GM18868 (cell line): ENCODE measurements around the gene RNH1.

Experiments used
- ATAC-seq: cut with Tn5 transposase; IDR thresholded peaks from one replicate; pipeline ENCODE4 v1.9.1; 2021; ENCODE audit warnings: mild to moderate bottlenecking, moderate library complexity; ENCODE audit not compliant: unreplicated experiment

RNH1 gene

DNA sequence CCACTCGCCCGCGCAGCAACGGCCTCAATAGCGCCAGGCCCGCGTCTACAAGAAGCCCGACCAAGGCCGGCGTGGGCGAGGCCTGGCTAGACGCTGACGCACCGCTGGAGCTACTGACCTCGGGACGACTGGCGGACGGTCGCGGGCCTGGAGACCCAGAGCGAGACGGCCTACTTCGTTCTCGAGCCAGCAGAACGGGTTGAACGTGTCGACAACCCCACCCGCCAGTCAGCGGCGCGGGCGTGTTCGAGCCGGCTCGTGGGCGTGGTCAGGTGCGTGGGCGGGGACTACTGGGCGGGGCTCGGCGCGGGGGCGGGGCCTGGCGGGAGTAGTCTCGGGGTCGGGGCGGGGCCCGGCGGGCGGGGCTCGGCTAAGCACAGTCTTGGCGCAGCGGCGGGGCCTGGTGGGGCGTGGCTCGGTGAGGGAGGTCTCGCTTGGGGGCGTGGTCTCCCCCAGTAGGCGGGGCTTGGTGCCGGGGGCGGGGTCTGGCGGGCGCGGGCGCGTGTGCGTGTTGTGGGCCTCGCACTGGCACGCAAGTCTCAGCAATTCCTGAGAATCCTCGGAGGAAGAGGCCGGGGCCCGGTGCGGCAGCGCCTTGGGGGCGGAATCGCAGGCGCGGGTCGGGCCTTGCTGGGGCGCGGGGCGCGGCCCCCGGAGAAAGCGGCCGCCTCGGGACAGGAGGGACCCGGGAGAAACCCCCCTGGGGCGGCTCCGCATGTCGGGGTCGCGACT is at the start of gene RNH1:
TSS of gene RNH1 (minus strand) at position 248 of the 732 bp plus-strand sequence. CDS start 5,080 bp downstream, outside the sequence.
- peak; percentile 43 for ATAC-seq

DNA sequence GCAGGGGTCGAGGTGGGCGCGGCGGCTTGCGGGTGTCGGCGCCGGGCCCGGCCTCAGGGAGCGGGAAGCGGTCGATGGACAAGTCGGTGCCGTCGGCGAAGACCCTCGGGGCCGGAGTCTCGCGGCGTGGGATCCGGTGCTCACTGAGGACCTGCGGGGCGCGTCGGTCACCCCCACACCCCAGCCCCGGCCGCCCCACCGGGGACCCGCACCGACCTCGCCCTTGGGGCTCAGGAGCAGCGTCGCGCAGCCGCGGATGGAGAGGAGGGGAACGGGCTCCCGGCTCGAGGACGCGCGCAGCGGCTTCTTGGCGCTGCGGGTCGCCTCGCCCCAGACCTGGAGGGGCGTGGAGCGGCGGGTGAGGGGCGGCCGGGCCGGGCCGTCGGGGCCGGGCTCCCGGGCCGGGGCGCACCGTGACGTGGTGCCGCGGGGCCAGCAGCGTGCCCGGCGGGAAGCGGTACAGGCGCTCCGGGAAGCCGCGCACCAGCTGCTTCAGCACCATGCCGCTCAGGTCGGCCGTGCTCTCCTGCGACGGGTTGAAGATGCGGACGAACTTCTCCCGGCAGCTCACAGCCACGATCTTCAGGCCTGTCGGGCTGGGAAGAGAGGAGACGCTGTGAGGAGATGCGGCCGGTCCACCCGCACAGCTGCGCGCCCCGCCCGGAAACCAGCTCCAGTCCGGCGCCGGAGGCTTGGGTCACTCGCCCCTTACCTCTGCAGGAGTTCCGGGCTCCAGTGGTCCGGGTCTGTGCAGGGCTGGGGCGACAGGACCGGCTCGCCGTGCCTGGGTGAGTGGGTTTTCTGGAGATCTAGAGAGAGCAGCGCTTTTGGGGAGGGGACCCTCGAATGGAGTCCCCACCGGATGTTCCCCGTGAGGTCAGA is 49.0 kb upstream of the RNH1 start:
- no peak for ATAC-seq

DNA sequence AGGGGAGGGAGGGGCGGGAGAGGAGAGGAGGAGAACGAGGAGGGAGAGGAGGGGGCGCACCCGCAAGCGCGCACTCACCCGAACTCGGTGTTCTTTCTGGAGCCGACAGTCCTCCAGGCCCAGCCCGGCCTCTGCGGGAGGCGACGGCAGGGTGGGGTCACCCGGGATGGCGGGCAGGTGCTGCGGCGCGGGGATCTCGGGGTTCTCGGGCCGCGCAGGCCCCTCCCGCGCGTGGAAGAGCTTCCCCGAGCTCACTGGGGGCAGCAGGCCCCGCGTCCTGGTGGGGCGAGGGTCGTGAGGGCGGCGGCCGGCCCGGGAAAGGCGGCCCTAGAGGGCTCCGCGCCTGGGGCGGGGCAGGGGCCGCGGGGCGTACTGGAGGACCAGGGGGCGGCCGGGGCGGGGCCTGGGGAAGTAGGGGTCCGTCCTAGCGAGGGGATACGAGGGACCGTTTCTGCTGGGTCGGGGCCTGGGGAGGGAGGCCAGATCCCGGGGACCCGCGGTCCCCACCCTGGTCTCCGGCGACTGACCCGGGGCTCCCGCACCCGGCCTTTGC is 48.3 kb upstream of the RNH1 start:
- no peak for ATAC-seq

DNA sequence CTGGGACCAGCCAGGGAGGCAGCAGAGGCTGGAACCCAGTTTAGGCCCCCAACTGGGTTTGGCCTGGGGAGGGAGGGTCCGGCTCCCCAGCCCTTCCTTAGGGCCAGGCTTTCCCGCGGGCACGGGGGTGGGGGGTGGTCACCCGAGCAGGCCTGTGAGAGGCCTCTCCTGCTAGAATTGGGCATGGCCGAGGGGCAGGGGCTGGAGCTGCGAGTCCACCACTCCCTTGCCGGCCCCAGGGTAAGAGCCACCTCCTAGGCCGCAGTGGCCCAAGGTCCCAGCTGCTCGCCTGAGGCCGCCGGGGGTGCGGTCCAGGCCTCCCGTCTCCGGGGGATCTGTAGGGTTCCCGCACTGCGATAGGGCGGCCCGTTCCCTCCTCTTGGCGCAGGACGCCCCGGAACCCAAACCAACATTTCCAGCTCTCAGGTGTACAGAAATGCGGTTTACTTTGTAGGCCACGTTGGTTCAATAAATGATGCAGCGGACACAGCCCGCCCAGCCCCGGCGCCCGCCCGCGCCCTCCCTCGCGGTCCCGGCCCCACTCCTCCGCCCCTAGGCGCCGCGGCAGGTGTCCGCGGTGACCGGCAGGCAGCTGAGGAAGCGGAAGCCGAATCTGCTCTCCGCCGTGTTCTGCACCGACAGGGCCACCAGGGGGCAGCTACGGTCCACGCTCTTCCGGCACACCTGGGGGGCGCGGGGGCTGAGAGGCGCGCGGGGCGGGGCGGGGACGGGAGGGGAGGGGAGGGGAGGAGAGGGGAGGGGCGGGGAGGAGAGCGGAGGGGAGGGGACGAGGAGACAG is 47.6 kb upstream of the RNH1 start:
- ATAC-seq: peak; percentile 61

DNA sequence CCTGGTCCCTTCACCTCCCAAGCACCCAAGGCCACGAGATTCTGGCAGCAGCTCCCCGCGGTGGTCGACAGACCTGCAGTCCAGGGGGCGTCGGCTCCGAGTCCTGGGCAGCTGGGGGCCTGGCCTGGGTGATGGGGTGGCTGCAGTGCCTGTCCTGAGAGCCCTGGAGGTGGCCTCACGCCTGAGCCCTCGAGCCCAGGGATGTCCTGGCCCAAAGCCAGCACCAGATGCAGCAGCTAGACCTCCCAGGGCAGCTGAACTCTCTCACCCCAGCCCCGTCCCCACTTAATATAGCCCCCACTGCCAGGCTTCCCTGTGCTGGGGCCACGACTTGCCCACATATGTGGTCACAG is 46.9 kb upstream of the RNH1 start:
- no peak for ATAC-seq

DNA sequence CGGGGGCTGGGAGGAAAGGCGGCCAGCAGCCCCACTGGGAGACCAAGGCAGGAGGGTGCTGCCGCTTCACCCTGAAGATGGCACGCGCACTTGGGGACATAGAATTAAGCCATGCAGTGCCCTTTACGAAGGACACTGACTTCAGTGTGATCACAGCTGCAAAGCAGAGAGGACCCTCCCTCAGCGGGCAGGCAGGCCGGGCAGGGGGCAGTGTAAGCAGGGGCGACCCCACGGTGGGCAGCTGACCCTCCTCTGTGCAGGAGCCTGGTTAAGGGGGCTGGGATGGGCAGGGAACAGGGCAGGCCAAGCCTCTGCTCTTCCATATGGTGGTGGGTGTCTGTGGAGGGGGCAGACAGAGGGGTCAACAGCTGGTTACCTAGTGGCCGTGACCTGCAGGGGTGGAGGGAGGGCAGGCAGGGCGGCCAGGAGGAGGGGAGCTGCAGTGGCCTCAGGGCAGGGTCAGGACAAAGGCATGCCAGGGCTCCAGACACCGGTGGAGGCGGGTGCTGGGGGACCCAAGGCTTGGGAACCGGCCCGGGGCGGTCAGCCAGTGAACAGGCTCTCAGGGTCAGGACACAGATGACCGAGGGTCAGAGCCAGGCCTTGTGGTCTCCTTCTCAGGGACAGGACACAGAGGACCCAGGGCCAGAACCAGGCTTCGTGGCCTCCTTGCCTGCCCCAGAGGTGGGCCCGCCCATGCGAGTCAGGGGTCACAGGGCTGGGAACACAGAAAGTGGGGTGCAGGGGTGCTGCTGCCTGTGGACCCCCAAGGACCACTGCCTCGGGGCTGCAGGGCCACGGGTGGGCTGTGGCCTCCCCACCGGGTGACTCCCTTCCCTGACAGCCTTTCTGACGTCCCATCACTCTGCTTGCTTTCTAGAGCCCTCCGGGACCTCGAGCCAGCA is 46.3 kb upstream of the RNH1 start:
- ATAC-seq: no peak

DNA sequence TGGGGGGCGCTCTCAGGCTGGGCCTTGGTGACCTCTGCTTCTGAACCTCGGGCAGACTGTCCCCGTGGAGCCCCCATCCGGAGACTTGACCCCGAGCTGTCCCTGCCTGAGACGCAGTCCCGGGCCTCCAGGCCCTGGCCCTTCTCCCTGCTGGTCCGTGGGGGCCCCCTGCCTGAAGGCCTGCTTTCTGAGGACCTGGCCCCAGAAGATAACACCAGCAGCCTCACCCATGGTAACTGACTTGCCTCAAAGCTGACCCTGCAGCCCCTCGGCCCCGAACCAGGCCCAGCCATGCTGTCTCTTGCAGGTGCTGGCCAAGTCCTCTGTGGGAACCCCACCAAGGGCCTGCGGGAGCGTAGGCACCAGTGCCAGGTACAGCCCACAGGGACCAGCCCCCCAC is 44.6 kb upstream of the RNH1 start:
- no peak for ATAC-seq

DNA sequence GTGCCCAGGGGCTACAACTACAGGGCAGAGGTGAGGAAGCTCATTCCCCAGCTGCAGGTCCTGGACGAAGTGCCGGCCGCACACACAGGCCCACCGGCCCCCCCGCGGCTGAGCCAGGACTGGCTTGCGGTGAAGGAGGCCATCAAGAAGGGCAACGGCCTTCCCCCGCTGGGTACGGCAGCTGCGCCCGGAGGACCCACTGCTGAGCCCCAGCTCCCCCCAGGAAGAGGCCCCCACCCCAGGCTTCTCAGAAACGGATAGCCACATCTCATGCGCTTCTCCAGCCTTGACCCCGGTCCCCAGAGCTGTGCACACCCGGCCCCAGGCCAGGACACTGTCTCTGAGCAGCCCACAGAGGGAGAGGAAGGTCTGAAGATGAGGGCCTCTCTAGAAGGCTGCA is 44.1 kb upstream of the RNH1 start:
- ATAC-seq: no peak

DNA sequence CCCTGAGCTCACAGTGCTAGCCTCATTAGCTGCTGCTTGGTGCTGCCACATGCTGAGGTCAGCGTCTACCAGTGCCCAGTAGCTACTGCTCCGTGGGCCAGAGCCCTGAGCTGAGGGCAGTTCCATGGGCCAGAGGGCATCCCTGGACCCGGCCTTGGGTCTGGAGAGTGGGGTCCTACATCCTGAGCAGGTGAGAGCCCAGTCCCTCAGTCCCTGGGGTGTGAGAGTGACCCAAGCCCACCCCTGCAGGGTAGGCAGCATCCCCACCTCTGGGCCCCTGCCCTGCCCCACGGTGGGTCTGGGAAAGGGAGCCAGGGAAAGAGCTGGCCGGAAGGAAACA is 43.7 kb upstream of the RNH1 start:
- ATAC-seq: no peak

DNA sequence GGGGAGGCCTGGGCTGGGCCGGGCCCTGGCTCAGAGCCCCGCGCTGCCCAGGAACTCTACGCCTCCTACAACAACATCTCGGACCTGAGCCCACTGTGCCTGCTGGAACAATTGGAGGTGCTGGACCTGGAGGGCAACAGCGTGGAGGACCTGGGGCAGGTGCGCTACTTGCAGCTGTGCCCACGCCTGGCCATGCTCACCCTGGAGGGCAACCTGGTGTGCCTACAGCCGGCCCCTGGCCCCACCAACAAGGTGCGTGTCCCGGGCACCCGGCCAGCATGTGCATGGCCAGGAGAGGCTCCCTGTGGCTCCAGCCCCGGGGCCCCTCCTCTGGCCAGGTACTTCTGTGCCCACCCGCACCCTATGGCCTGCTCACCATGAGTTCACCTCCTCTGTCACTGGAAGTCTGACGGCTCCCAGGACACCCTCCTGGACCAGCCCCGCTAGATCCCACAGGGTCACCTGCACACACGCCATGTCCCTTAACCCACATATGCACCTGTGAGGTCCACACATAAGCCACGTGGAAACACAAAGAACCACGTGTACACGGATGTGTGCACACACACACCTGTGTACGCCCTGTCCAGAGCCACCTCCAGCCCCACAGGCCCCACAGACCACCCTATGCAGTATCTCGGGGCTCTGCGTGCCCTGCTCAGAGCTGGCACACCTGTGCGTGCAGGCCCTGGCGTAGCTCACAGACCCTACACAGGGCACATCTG is 43.1 kb upstream of the RNH1 start:
- ATAC-seq: no peak

DNA sequence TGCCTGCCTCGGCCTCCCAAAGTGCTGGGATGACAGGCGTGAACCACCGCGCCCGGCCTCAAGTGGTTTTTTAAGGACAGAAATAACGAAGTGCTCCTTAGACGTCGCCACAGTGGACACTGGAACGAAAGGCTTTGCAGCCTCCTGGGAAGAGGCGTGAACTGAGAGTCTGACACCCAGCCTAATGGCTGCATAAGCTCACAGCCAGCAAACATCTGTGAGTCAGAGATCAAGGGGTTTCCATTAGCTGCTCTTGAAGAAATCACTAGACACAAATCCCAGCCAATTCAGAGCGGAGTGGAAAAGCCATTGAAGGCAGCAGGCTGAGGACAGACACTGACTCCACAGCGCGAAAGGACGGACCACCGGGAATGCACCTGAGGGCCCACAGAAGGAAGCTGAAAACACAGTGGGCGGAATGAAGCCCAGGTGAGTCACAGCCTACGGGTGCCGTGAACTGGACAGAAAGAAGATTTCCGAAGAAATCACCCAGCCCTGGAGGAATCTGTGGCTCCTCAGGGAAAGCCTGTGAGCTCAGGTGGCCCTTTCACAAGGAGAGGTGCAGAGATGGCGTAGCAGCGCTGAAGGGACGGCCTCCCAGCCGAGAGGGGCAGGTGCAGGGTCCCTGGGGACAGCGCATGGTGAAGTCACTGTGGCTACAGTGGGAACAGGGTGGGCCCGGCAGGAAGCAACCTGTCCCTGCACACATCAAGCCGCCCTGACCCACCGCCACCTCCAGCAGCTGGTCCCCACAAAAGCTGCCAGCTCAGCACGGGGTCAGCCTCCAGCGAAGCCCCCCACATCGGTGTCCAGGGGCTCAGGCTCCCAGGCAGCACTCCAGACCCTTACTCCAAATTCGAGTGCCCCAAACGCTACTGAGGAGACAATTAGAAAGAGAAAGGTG is 41.9 kb upstream of the RNH1 start:
- no peak for ATAC-seq

DNA sequence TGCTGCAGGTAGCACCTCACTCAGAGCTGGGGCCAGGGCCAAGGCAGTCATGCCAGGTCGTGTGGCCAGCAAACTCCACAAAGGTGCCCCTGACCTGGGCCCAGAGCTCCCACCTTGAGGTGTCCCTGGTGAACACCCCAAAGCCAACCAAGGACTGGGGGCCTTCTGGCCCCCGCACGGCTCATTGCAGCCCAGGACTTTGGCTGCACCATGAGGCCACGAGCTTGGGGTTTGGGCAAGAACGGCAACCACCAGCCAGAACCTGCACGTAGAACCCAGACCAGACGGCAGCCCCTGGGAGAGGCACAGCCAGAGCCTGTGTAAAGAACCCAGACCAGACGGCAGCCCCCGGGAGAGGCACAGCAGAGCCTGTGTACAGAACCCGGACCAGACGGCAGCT is 38.1 kb upstream of the RNH1 start:
- ATAC-seq: no peak

DNA sequence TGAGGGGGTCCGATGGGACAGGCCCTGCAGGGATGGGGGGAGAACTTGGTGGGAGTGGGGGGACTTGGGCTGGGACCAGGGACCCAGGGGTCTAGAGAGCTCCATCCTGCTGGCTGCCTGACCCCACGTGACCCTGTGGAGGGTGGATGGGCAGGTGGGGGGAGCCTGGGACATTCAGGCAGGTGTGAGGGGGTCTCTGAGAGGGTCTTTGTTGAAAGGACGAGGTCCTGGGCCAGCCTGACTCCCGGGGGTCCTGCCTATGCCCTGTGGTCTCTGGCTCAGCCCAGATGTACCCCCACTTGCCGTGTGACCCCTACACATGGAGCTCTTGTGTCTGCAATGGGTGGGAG is 37.8 kb upstream of the RNH1 start:
- no peak for ATAC-seq

DNA sequence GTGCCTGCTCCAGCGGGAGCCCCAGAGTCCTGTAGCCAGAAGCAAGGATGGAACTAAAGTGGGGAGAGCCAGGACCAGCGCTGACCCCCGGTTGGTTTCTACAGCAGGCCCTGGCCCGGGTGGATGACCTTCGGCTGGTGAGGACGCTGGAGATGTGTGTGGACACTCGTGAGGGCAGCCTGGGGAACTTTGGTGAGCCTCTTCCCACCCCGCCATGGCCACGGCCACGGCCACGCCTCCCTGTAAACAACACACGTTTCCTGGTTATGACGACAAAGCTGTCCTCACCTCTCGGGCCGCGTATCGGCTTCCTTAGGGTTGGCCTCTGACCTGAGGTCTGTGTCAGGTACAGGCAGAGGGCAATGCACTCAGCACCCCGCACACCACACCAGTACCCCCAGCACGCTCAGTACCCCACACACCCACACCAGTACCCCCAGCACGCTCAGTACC is 34.4 kb upstream of the RNH1 start:
- no peak for ATAC-seq

DNA sequence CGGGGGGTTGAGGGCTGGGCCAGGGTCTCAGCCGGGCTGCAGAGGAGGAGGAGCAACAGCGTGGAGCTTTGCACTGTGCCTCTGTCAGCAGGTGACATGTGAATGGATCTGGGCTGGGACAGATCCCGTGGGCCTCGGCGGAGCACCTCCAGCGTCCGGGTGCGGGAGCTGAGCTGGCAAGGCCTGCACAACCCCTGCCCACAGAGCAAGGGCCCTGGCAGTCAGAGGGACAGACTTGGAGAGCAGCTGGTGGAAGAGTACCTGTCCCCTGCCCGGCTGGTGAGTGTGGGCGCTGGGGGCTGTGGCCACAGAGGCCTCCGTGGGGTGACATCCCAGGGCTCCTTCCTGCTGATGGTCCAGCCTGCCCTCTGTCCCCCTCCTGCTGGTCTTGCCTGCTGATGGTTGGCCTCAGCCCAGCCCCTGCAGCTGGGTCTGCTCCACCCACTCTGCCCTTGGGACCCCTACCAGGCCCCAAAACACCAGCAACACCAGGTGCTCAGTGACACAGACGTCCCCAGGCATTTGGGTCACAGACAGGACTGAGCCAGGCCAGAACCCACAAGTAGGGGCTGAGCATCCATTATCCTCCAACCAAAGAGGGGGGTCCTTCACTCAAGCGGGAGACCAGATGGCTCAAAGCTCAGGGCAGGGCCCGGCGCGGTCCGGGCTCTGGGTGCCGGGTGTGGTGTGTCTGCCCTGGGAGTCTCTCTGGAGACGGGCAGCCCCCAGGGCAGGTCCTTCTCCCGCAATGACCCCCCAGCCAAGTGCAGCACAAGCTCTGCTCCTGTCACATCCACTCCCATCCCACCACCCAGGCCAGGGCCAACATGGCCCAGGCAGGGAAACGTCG is 33.8 kb upstream of the RNH1 start:
- ATAC-seq: no peak

DNA sequence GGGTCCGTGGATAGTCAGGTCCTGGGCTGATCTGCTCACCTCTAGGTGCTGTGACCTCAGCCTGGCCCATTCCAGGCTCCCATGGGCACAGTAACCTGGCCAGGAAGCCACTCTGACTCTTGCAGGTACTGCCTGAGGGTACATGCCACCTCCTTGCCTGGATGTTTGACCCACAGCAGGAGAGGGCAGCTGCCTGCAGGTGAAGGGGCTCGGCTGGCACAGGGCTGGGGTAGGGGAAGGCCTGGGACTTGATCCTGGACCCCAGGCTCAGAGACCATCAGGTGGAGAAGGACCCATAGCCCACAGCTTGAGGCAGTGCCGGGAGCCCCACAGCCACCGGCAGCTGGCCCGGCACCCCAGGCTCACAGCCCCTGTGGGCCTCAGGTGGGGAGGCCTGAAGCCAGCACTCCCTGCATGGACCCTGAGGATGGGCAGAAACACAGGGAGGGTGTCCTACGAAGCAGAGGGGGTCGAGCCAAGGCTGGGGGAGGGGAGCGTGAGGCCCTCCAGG is 33.0 kb upstream of the RNH1 start:
- ATAC-seq: no peak

DNA sequence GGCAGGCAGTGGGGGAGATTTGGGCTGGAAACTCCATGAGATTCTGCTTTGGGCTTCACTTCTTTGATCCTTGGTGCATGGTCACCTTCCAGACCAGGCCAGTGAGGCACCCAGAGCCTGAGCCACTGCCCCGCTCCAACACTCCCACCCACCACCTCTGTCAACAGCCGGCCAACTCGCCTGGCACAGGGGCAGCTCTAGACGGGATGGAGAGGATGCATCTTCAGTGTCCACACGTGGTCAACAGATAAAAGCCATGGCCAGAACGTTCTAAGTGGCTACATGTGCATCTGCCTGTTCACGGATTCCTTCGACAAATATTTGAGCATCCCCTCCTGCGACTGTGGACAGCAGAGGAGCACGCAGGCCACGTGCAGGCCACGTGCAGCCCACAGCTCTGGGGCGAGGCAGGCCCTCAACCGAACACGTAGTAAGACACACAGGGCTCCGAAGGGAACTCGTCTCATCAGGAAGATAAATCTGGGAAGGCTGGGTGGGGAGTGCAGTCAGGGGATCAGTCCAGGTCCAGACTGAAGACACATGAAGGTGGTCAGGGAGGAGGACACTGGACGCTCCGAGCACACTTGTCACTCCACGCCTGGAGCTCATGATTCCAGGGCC is 31.5 kb upstream of the RNH1 start:
- ATAC-seq: no peak
